ENCODE data around the gene TBC1D16. TPM values are rescaled to one million over a fixed set of nuclear protein-coding genes. Genes with fewer than 3 reads are reported as not detected.
A peak's percentile ranks its signal among the peaks of the same experiment; 100 is the strongest.

The TBC1D16 gene
- total RNA-seq, 4 donors from 2014 or later: 6.4 to 20.2 (median 11.5) TPM

- H3K27ac ChIP-seq: peak overlapping the region; percentile 12 to 85 (median 63)
- H3K27me3 ChIP-seq: peaks cover 0 to 12% (median 0%) of the 10 kb centered on the region in 4 donors
- H3K4me1 ChIP-seq: peaks cover 9 to 51% (median 15%) of the 10 kb centered on the region in 3 donors
- no peaks in the 10 kb centered on the region for H3K9me3 ChIP-seq
- no peaks in the 10 kb centered on the region for H3K36me3 ChIP-seq
- WGBS, 2 donors: 68 to 81% methylated on average over 15 to 19 of the region's 27 CpGs
- H3K4me3 ChIP-seq: no peak overlapping the region
- intact Hi-C loops (cut with DNase I): no loop called here
- TF ChIP-seq CTCF (IDR thresholded peaks at IDR 0.05): no peak
- TF ChIP-seq POLR2A (IDR thresholded peaks at IDR 0.05): no peak
- no peak for DNase-seq
Measured at GRCh38 chr17:80063830-80064585, 28.3 kb upstream of the TBC1D16 start.

GRCh38 chr17:80061421-80061820 lies 25.7 kb upstream of the TBC1D16 start:
- intact Hi-C loops (cut with DNase I): no loop called here
- H3K36me3 ChIP-seq: peaks cover 0 to 6% (median 0%) of the 10 kb centered on the region in 3 donors
- no peak overlapping the region for H3K4me3 ChIP-seq
- 74 to 83% methylated on average over 6 to 12 of the region's 12 CpGs for WGBS, 2 donors
- H3K27ac ChIP-seq: no peak overlapping the region
- H3K9me3 ChIP-seq: no peaks in the 10 kb centered on the region
- peaks cover 0 to 12% (median 0%) of the 10 kb centered on the region in 4 donors for H3K27me3 ChIP-seq
- no peak for DNase-seq
- peaks cover 6 to 38% (median 7%) of the 10 kb centered on the region in 3 donors for H3K4me1 ChIP-seq
- TF ChIP-seq CTCF (IDR thresholded peaks at IDR 0.05) (no peak), POLR2A (IDR thresholded peaks at IDR 0.05) (no peak)

- intact Hi-C loops (cut with DNase I): no loop called here
- no peak for DNase-seq
- TF ChIP-seq CTCF (IDR thresholded peaks at IDR 0.05) (no peak), POLR2A (IDR thresholded peaks at IDR 0.05) (no peak)
- peak overlapping the region in 1 of 4 donors; percentile 29 for H3K27ac ChIP-seq
- no peaks in the 10 kb centered on the region for H3K9me3 ChIP-seq
- H3K36me3 ChIP-seq: peaks cover 0 to 6% (median 0%) of the 10 kb centered on the region in 3 donors
- peaks cover 0 to 5% (median 0%) of the 10 kb centered on the region in 4 donors for H3K27me3 ChIP-seq
- H3K4me1 ChIP-seq: peaks cover 6 to 31% (median 7%) of the 10 kb centered on the region in 3 donors
- WGBS, 2 donors: 63 to 71% methylated on average over 4 of the region's 4 CpGs
- no peak overlapping the region for H3K4me3 ChIP-seq
Measured at GRCh38 chr17:80060644-80061043, 25.0 kb upstream of the TBC1D16 start.

- Histone ChIP-seq H3K36me3 (peaks cover 0 to 6% (median 0%) of the 10 kb centered on the region in 3 donors), H3K27me3 (no peaks in the 10 kb centered on the region), H3K9me3 (no peaks in the 10 kb centered on the region), H3K4me1 (peaks cover 0 to 20% (median 1%) of the 10 kb centered on the region in 3 donors), H3K4me3 (no peak overlapping the region), H3K27ac (no peak overlapping the region)
- TF ChIP-seq CTCF (IDR thresholded peaks at IDR 0.05) (no peak), POLR2A (IDR thresholded peaks at IDR 0.05) (no peak)
- DNase-seq: no peak
- 92 to 96% methylated on average over 18 to 28 of the region's 28 CpGs for WGBS, 2 donors
- intact Hi-C loops (cut with DNase I): no loop called here
Measured at GRCh38 chr17:80058311-80058955, 22.8 kb upstream of the TBC1D16 start.

GRCh38 chr17:80055597-80055996 lies 19.9 kb upstream of the TBC1D16 start:
- Histone ChIP-seq H3K4me1 (peaks cover 0 to 17% (median 0%) of the 10 kb centered on the region in 3 donors), H3K27me3 (no peaks in the 10 kb centered on the region), H3K9me3 (no peaks in the 10 kb centered on the region), H3K36me3 (peaks cover 0 to 6% (median 0%) of the 10 kb centered on the region in 3 donors), H3K4me3 (no peak overlapping the region), H3K27ac (no peak overlapping the region)
- no peak for TF ChIP-seq POLR2A (IDR thresholded peaks at IDR 0.05)
- no peak for TF ChIP-seq CTCF (IDR thresholded peaks at IDR 0.05)
- 84 to 91% methylated on average over 9 of the region's 9 CpGs for WGBS, 2 donors
- intact Hi-C loops (cut with DNase I): no loop called here
- DNase-seq: no peak

Measured in esophagus squamous epithelium (tissue), 5 donors.